Naive B cell (primary cell): ENCODE data around the gene SMAD6. TPM values are rescaled to one million over a fixed set of nuclear protein-coding genes. Genes with fewer than 3 reads are reported as not detected.
A peak's percentile ranks its signal among the peaks of the same experiment; 100 is the strongest.

ENCODE experiments used
- ATAC-seq, 2 donors: fragments of 150-1000 bp; cut with Tn5 transposase; 2 replicates each; pipeline ENCODE4 v1.10.0; 2021; ENCODE audit warnings: low read depth in 2 of 2, mild to moderate bottlenecking in 2 of 2, moderate library complexity in 2 of 2
- DNase-seq: peaks from one replicate; pipeline ENCODE4 v3.0.0; 2022
- H3K27ac Mint-ChIP-seq, 6 donors: one replicate each; pipeline ENCODE4 v1.8.0; 2020 to 2022; ENCODE audit warnings: mild to moderate bottlenecking in 6 of 6, mixed read lengths in 6 of 6, moderate library complexity in 5 of 6, inconsistent platforms in 2 of 6
- H3K27me3 Mint-ChIP-seq, 3 donors: one replicate each; pipeline ENCODE4 v1.8.0; 2021 to 2022; ENCODE audit warnings: mixed read lengths in 3 of 3, mild to moderate bottlenecking in 1 of 3
- H3K36me3 Mint-ChIP-seq, 2 donors: one replicate each; pipeline ENCODE4 v1.8.0; 2020 to 2022; ENCODE audit warnings: mixed read lengths in 2 of 2, inconsistent platforms in 1 of 2, mild to moderate bottlenecking in 1 of 2
- H3K4me1 Mint-ChIP-seq, 3 donors: one replicate each; pipeline ENCODE4 v1.8.0; 2020 to 2022; ENCODE audit warnings: mixed read lengths in 3 of 3, inconsistent platforms in 1 of 3, mild to moderate bottlenecking in 1 of 3, moderate library complexity in 1 of 3
- H3K4me3 Mint-ChIP-seq, 8 donors: one replicate each; pipeline ENCODE4 v1.8.0; 2020 to 2022; ENCODE audit warnings: mild to moderate bottlenecking in 8 of 8, mixed read lengths in 8 of 8, moderate library complexity in 8 of 8, inconsistent platforms in 2 of 8
- H3K9me3 Mint-ChIP-seq, 7 donors: one replicate each; pipeline ENCODE4 v1.8.0; 2020 to 2022; ENCODE audit warnings: mixed read lengths in 7 of 7, mild to moderate bottlenecking in 5 of 7, inconsistent platforms in 2 of 7, moderate library complexity in 1 of 7
- polyA plus RNA-seq, 6 donors: library from polyadenylated mRNA; unstranded; fragments of 300-500 nt; fragmentation: Illumina TruSeq; gene quantifications; one replicate each; pipeline ENCODE4 v1.2.3, GENCODE V29; 2021; ENCODE audit warnings: low read depth in 6 of 6

SMAD6 gene
- polyA plus RNA-seq, 6 donors from 2014 or later = not detected

DNA sequence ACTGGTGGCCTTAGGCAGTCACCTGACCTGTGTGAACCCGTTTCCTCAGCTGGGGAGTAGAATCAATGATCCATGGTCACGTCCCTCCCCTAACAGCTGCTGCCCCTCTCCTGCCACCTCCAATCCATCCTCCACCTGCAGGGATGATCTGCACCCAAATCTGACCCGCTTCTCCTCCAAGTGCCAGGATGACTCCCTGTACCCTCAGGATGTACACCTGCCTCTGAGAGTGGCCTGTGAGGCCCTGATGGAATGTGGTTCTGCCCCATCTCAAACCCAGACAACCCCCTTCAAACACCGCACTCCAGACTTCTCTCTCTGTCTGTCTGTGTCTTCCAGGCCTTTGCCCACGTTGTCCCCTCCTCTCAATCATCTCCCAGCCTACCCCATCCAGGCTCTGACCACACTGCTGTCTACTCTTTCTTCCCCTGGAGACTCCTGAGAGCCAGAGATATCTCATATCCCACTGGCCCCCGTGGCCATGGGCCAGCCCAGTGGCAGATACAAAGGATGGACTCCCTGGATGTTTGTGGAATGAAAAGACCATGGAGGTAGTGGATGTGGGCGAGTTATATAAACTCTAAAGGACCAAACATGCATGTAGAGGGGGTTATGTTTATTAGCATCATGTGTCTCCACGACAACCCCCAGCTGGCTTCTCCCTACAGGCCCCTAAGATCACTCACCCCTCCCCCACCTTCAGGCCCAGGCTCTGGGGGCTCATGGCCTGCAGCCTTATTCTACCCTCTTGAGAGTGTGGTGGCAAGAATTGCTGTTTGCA lies 84.9 kb downstream of the SMAD6 start:
- no peak for ATAC-seq
- Mint-ChIP-seq H3K36me3 (no peaks in the 10 kb centered on the region), H3K27me3 (no peaks in the 10 kb centered on the region), H3K4me3 (no peak overlapping the region), H3K4me1 (no peaks in the 10 kb centered on the region), H3K27ac (peak overlapping the region in 3 of 6 donors; percentile 10 to 73 (median 64)), H3K9me3 (no peaks in the 10 kb centered on the region)
- DNase-seq = no peak

DNA sequence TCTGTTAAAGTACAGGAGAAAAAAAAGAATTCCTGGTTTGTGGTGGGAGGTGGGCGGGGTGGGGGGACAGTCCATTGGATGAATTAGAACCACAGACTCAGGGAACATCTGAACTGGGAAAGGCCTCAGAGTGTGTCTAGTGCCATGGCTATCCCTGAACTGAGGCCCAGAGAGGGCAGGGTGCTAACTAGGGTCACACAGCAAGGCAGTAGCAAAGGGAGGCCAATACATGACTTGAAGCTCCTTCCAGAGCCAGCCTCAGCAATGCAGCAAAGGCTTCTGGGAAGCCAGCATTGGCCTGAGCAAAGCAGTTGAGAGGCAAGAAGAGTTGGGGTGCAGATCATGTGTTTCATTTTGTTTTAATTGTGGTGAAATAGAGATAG lies 85.4 kb downstream of the SMAD6 start:
- Mint-ChIP-seq H3K27me3 (no peaks in the 10 kb centered on the region), H3K27ac (no peak overlapping the region), H3K9me3 (no peaks in the 10 kb centered on the region), H3K4me1 (no peaks in the 10 kb centered on the region), H3K4me3 (no peak overlapping the region), H3K36me3 (no peaks in the 10 kb centered on the region)
- DNase-seq (no peak), ATAC-seq (no peak)

- Mint-ChIP-seq H3K9me3 (no peaks in the 10 kb centered on the region), H3K27me3 (peaks cover 0 to 1% (median 0%) of the 10 kb centered on the region in 3 donors), H3K4me1 (no peaks in the 10 kb centered on the region), H3K36me3 (no peaks in the 10 kb centered on the region), H3K4me3 (no peak overlapping the region), H3K27ac (no peak overlapping the region)
- ATAC-seq = no peak
- no peak for DNase-seq
Measured at GRCh38 chr15:66788024-66788423, 86.0 kb downstream of the SMAD6 start.

GRCh38 chr15:66789029-66790025 lies 87.3 kb downstream of the SMAD6 start:
- Mint-ChIP-seq H3K36me3 (no peaks in the 10 kb centered on the region), H3K27ac (no peak overlapping the region), H3K4me3 (no peak overlapping the region), H3K4me1 (no peaks in the 10 kb centered on the region), H3K27me3 (peaks cover 0 to 5% (median 0%) of the 10 kb centered on the region in 3 donors), H3K9me3 (no peaks in the 10 kb centered on the region)
- ATAC-seq (peak; percentile 41 to 58), DNase-seq (peak; percentile 10)

GRCh38 chr15:66795851-66796250 lies 93.8 kb downstream of the SMAD6 start:
- H3K9me3 Mint-ChIP-seq = no peaks in the 10 kb centered on the region
- H3K4me1 Mint-ChIP-seq = no peaks in the 10 kb centered on the region
- H3K36me3 Mint-ChIP-seq = no peaks in the 10 kb centered on the region
- DNase-seq (no peak), ATAC-seq (no peak)
- H3K4me3 Mint-ChIP-seq = no peak overlapping the region
- H3K27me3 Mint-ChIP-seq = peaks cover 12 to 23% (median 18%) of the 10 kb centered on the region in 3 donors
- H3K27ac Mint-ChIP-seq = no peak overlapping the region

GRCh38 chr15:66796343-66796742 lies 94.3 kb downstream of the SMAD6 start:
- DNase-seq = no peak
- H3K27me3 Mint-ChIP-seq = peaks cover 12 to 23% (median 18%) of the 10 kb centered on the region in 3 donors
- H3K4me1 Mint-ChIP-seq = no peaks in the 10 kb centered on the region
- H3K4me3 Mint-ChIP-seq = no peak overlapping the region
- H3K36me3 Mint-ChIP-seq = no peaks in the 10 kb centered on the region
- ATAC-seq = no peak
- peak overlapping the region in 1 of 6 donors; percentile 85 for H3K27ac Mint-ChIP-seq
- H3K9me3 Mint-ChIP-seq = no peaks in the 10 kb centered on the region

- ATAC-seq = no peak
- H3K36me3 Mint-ChIP-seq = no peaks in the 10 kb centered on the region
- no peaks in the 10 kb centered on the region for H3K4me1 Mint-ChIP-seq
- H3K9me3 Mint-ChIP-seq = no peaks in the 10 kb centered on the region
- H3K27me3 Mint-ChIP-seq = peaks cover 12 to 32% (median 18%) of the 10 kb centered on the region in 3 donors
- H3K4me3 Mint-ChIP-seq = no peak overlapping the region
- DNase-seq = no peak
- no peak overlapping the region for H3K27ac Mint-ChIP-seq
Measured at GRCh38 chr15:66797921-66798320, 95.9 kb downstream of the SMAD6 start.

- Mint-ChIP-seq H3K4me3 (no peak overlapping the region), H3K4me1 (no peaks in the 10 kb centered on the region), H3K27ac (no peak overlapping the region), H3K9me3 (no peaks in the 10 kb centered on the region), H3K27me3 (peaks cover 12 to 32% (median 13%) of the 10 kb centered on the region in 3 donors), H3K36me3 (no peaks in the 10 kb centered on the region)
- ATAC-seq (no peak), DNase-seq (no peak)
Measured at GRCh38 chr15:66798426-66799061, 96.5 kb downstream of the SMAD6 start.

GRCh38 chr15:66799242-66799641 lies 97.2 kb downstream of the SMAD6 start:
- Mint-ChIP-seq H3K36me3 (no peaks in the 10 kb centered on the region), H3K9me3 (no peaks in the 10 kb centered on the region), H3K27me3 (peaks cover 12 to 32% (median 13%) of the 10 kb centered on the region in 3 donors), H3K27ac (no peak overlapping the region), H3K4me3 (no peak overlapping the region), H3K4me1 (no peaks in the 10 kb centered on the region)
- DNase-seq (no peak), ATAC-seq (no peak)

- ATAC-seq (no peak), DNase-seq (no peak)
- Mint-ChIP-seq H3K4me1 (no peaks in the 10 kb centered on the region), H3K27me3 (peaks cover 13 to 32% (median 17%) of the 10 kb centered on the region in 3 donors), H3K4me3 (no peak overlapping the region), H3K9me3 (no peaks in the 10 kb centered on the region), H3K36me3 (no peaks in the 10 kb centered on the region), H3K27ac (no peak overlapping the region)
Measured at GRCh38 chr15:66800584-66801235, 98.7 kb downstream of the SMAD6 start.

- no peaks in the 10 kb centered on the region for H3K4me1 Mint-ChIP-seq
- peaks cover 13 to 29% (median 16%) of the 10 kb centered on the region in 3 donors for H3K27me3 Mint-ChIP-seq
- H3K9me3 Mint-ChIP-seq = no peaks in the 10 kb centered on the region
- H3K4me3 Mint-ChIP-seq = no peak overlapping the region
- H3K36me3 Mint-ChIP-seq = no peaks in the 10 kb centered on the region
- ATAC-seq = no peak
- no peak overlapping the region for H3K27ac Mint-ChIP-seq
- DNase-seq = no peak
Measured at GRCh38 chr15:66801266-66801665, 99.2 kb downstream of the SMAD6 start.

DNA sequence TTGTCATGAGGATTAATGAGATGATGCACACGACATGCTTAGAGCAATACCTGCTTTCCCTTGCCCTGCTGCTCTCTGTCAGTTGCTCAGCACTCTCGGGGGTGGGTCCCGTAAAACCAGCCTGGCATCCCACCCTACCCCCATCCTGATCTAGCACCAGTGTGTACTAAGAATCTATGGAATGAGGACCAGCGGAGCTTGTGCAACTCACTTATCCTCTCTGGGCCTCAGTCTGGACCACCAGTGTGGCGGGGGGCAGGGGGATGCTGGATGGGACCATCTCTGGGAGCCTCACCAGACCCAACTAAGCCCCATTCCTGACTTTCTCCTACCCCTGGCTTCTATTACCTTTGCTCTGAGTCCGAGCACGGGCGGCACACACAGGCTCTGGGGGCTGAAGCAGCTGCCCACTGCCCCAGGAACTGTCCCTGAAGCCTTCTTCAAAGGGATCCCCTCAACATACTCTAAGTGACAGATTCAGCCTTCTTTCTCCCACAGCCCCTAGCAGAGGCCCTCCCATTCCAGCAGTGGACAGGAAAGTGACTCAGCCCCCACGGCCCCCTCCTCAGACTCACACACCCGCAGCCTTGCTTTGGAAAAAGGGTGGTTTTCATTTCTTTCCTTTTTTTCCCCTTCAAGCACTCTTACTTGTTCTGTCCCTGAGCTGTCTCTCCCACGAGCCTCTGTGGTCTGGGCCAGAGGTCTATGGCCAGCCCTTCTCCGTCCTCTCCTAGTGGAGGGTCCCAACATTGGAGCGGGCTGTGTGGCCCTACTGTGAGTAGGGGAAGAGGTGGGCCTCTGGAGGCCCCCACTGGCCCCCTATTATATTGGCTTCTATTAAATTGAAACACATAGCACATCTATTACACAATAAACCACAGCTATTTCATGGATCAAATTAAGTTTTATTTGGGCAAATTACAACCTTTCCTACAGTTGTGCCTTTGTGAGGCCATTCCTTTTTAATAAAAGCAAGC lies 100.3 kb downstream of the SMAD6 start:
- Mint-ChIP-seq H3K9me3 (no peaks in the 10 kb centered on the region), H3K4me3 (peak overlapping the region in 1 of 8 donors; percentile 74), H3K36me3 (no peaks in the 10 kb centered on the region), H3K4me1 (no peaks in the 10 kb centered on the region), H3K27me3 (peaks cover 12 to 24% (median 14%) of the 10 kb centered on the region in 3 donors), H3K27ac (peak overlapping the region in 1 of 6 donors; percentile 16)
- no peak for DNase-seq
- no peak for ATAC-seq
